Esophagus squamous epithelium (tissue), 5 donors: ENCODE measurements around the gene BMX. TPM values are rescaled to one million over a fixed set of nuclear protein-coding genes. Genes with fewer than 3 reads are reported as not detected.

Experiments used
- DNase-seq: peaks from one replicate; lab custom pipeline; 2025; lab: John Stamatoyannopoulos, UW
- H3K27ac ChIP-seq, 4 donors: fragments of 200-600 bp; sonication (generic); one replicate each; pipeline ENCODE4 v1.5.1; 2016 to 2019; ENCODE audit warnings: mild to moderate bottlenecking in 1 of 4
- H3K27me3 ChIP-seq, 4 donors: fragments of 200-600 bp; sonication (generic); 1 replicate in 3 of 4; 2 replicates in 1 of 4; pipeline versions ENCODE4 v1.5.1 to v1.6.0; 2017 to 2021; ENCODE audit warnings: antibody characterized with exemption in 1 of 4
- H3K36me3 ChIP-seq, 3 donors: fragments of 200-600 bp; sonication (generic); one replicate each; pipeline ENCODE4 v1.5.1; 2016 to 2019
- H3K4me1 ChIP-seq, 3 donors: fragments of 200-600 bp; sonication (generic); one replicate each; pipeline ENCODE4 v1.5.1; 2017 to 2019
- H3K4me3 ChIP-seq, 4 donors: fragments of 200-600 bp; sonication (generic); 1 replicate in 3 of 4; 2 replicates in 1 of 4; pipeline ENCODE4 v1.5.1; 2016 to 2019; ENCODE audit warnings: mild to moderate bottlenecking in 2 of 4, moderate library complexity in 1 of 4
- H3K9me3 ChIP-seq, 3 donors: fragments of 200-600 bp; sonication (generic); one replicate each; pipeline ENCODE4 v1.5.1; 2016 to 2019
- POLR2A ChIP-seq, 4 donors: fragments of 450-650 bp; IDR thresholded peaks; one replicate each; pipeline ENCODE4 v1.6.1; 2017; ENCODE audit warnings: antibody characterized with exemption in 4 of 4, mild to moderate bottlenecking in 4 of 4, moderate library complexity in 3 of 4
- WGBS, 2 donors: methylation state at CpG; one replicate each; pipeline ENCODE4 v1.1.5; 2018; 5-methylcytosine and 5-hydroxymethylcytosine counted together
- intact Hi-C: fragments of 100-400 bp; cut with DNase I; formaldehyde crosslinking; loops from one replicate; pipeline ENCODE4 v1.15.0; 2022
- total RNA-seq, 4 donors: library from RNA; depleted of rRNA; stranded (reverse); fragments of >200 nt; gene quantifications; one replicate each; pipeline ENCODE4 v1.1.0, GENCODE V29; 2016
- TF ChIP-seq, protein P1 (sequence below), 6 experiments: fragments of 450-650 bp in 4 of 6; fragments of 200-600 bp in 2 of 6; sonication (generic) in 2 of 6; IDR thresholded peaks; one replicate each; pipeline ENCODE4 v1.5.1; 2016 to 2019; ENCODE audit warnings: antibody characterized with exemption in 6 of 6, mild to moderate bottlenecking in 4 of 6, moderate library complexity in 4 of 6
- donor health status: DM: yes; HTN: yes; CAD: no.

The BMX gene
- total RNA-seq, 4 donors from 2014 or later: 0.79 to 2.5 (median 1.2) TPM; not detected in 1

DNA sequence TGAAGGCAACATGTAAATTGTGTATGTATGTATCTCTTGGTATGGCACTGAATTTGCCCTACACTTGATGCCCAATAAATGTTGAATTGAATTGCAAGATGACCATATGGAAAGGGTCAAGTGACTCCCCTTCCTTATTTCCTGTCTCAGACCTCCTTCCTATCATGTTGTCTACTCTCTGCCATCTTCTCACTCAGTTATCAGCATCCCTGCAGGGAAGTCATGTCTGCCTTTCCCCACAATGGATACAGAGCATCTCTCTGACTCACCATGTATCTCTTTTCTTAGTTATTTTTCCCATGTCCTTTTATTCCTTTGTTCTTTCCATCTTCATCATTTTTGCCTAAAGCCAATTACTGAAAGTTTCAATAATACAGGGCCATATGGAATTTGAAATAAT, 22.5 kb downstream of the BMX start:
- no peak for TF ChIP-seq POLR2A (IDR thresholded peaks at IDR 0.05)
- TF ChIP-seq, protein P1, sequence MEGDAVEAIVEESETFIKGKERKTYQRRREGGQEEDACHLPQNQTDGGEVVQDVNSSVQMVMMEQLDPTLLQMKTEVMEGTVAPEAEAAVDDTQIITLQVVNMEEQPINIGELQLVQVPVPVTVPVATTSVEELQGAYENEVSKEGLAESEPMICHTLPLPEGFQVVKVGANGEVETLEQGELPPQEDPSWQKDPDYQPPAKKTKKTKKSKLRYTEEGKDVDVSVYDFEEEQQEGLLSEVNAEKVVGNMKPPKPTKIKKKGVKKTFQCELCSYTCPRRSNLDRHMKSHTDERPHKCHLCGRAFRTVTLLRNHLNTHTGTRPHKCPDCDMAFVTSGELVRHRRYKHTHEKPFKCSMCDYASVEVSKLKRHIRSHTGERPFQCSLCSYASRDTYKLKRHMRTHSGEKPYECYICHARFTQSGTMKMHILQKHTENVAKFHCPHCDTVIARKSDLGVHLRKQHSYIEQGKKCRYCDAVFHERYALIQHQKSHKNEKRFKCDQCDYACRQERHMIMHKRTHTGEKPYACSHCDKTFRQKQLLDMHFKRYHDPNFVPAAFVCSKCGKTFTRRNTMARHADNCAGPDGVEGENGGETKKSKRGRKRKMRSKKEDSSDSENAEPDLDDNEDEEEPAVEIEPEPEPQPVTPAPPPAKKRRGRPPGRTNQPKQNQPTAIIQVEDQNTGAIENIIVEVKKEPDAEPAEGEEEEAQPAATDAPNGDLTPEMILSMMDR (IDR thresholded peaks at IDR 0.05): no peak
- intact Hi-C loops: no loop called here
- Histone ChIP-seq H3K4me1 (no peaks in the 10 kb centered on the region), H3K27ac (no peak overlapping the region), H3K4me3 (no peak overlapping the region), H3K36me3 (no peaks in the 10 kb centered on the region), H3K9me3 (no peaks in the 10 kb centered on the region), H3K27me3 (no peaks in the 10 kb centered on the region)
- DNase-seq: no peak

GRCh38 chrX:15524417-15524816, 23.8 kb downstream of the BMX start:
- DNase-seq: no peak
- TF ChIP-seq, protein P1 (IDR thresholded peaks at IDR 0.05): no peak
- no peak for TF ChIP-seq POLR2A (IDR thresholded peaks at IDR 0.05)
- Histone ChIP-seq H3K27ac (no peak overlapping the region), H3K9me3 (no peaks in the 10 kb centered on the region), H3K27me3 (no peaks in the 10 kb centered on the region), H3K4me1 (no peaks in the 10 kb centered on the region), H3K4me3 (no peak overlapping the region), H3K36me3 (no peaks in the 10 kb centered on the region)
- intact Hi-C loops: no loop called here

- H3K36me3 ChIP-seq: no peaks in the 10 kb centered on the region
- TF ChIP-seq, protein P1 (IDR thresholded peaks at IDR 0.05): no peak
- no peak for TF ChIP-seq POLR2A (IDR thresholded peaks at IDR 0.05)
- no peak overlapping the region for H3K27ac ChIP-seq
- intact Hi-C loops: no loop called here
- WGBS, 2 donors: 55 to 76% methylated on average over 8 of the region's 8 CpGs
- H3K4me1 ChIP-seq: no peaks in the 10 kb centered on the region
- no peaks in the 10 kb centered on the region for H3K9me3 ChIP-seq
- no peak for DNase-seq
- no peak overlapping the region for H3K4me3 ChIP-seq
- H3K27me3 ChIP-seq: no peaks in the 10 kb centered on the region
These were observed 25.2 kb downstream of the BMX start for GRCh38 chrX:15525664-15526416.

DNA sequence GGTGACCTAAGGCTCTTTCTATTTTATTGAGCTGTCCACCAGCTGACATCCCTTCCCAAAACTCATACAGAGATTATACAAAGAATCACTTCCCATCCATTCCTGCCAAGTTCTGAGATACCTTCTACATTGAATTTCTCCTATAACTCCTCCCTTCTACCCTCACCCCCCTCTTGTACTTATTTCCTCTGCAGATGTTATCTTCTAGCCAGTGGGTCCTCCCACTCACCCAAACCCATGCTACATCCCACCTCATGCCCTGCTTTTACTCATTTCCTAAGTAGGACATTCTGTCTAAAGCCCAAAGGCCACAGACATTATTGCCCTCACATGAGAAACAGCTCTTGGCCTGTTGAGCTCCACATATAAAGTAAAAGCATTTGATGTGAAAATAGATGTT, 28.6 kb downstream of the BMX start:
- H3K9me3 ChIP-seq: no peaks in the 10 kb centered on the region
- DNase-seq: no peak
- H3K36me3 ChIP-seq: no peaks in the 10 kb centered on the region
- intact Hi-C loops: no loop called here
- no peaks in the 10 kb centered on the region for H3K4me1 ChIP-seq
- TF ChIP-seq POLR2A (IDR thresholded peaks at IDR 0.05): no peak
- TF ChIP-seq, protein P1 (IDR thresholded peaks at IDR 0.05): no peak
- H3K27ac ChIP-seq: no peak overlapping the region
- H3K4me3 ChIP-seq: no peak overlapping the region
- no peaks in the 10 kb centered on the region for H3K27me3 ChIP-seq

DNA sequence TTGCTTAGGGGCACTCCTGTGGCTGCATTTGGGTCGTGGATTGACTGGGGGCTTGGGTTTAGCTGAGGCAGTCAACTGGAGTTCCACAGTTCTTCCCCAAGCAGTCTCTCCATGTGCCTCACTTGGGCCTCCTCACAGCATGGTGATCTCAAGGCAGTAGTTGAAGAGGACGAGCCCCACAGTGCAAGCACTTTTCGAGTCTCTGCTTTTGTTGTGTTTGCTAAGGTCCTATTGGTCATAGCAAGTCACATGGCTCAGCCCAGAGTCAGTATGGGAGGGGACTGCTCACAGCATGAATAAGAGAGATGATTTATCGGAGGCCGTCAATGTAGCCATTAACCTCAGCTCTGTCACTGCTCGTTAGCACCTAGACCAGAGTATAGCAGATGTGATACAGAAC, 29.7 kb downstream of the BMX start:
- H3K9me3 ChIP-seq: no peaks in the 10 kb centered on the region
- TF ChIP-seq POLR2A (IDR thresholded peaks at IDR 0.05): no peak
- TF ChIP-seq, protein P1 (IDR thresholded peaks at IDR 0.05): no peak
- WGBS, 2 donors: 74% methylated on average over 6 of the region's 6 CpGs; no CpG with 5 or more reads in 1 of the 2 donors
- DNase-seq: no peak
- H3K36me3 ChIP-seq: no peaks in the 10 kb centered on the region
- no peak overlapping the region for H3K4me3 ChIP-seq
- no peak overlapping the region for H3K27ac ChIP-seq
- H3K27me3 ChIP-seq: no peaks in the 10 kb centered on the region
- intact Hi-C loops: no loop called here
- H3K4me1 ChIP-seq: no peaks in the 10 kb centered on the region
